AG04449 (cell line): Measurements from ENCODE around the gene PIGL.

Source experiments
- CTCF ChIA-PET: fragments of 350-600 bp; formaldehyde crosslinking; extraction: SDS; loops from one replicate; lab custom pipeline; 2021; ENCODE audit warnings: antibody characterized with exemption; lab: Yijun Ruan, JAX
- POLR2A ChIA-PET: fragments of 400-600, 350-600 bp; formaldehyde crosslinking; extraction: SDS; loops from one replicate; lab custom pipeline; 2020; ENCODE audit warnings: antibody characterized with exemption, inconsistent platforms; lab: Yijun Ruan, JAX
- DNase-seq: peaks from one replicate; pipeline ENCODE4 v3.0.0-alpha.2; 2010; ENCODE audit warnings: low read depth, low spot score
- H3K4me3 ChIP-seq: 2 replicates; pipeline ENCODE4 v1.5.1; 2011; ENCODE audit warnings: low read depth, mild to moderate bottlenecking, control low read depth, low read length
- TF ChIP-seq, protein P1 (sequence below): IDR thresholded peaks from one replicate; pipeline ENCODE4 v1.5.1; 2011; ENCODE audit warnings: mild to moderate bottlenecking, moderate library complexity, low read length, control low read depth, inconsistent platforms; ENCODE audit not compliant: insufficient read depth; ENCODE audit errors: missing control alignments

PIGL gene

DNA sequence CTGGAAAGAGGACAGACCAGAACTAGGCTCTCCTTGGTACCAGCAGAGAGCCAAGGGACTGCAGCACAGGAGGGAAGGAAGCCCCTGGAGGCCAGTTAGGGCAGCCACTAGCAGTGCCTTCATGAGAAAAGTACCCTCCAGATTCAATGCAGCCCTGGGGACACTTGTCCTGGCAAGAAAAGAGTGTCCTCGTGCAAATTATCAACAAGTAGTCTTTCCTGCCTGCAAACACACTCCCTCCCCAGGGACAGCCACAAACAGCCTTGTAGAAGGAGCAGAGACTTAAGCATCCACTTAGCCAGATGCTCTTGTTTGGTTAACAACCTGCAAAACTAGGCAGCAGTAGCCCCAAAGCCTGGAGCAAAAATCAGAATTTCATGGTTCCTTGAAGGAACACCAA, 112.0 kb downstream of the PIGL start:
- ChIA-PET POLR2A (no interaction called here), CTCF (no interaction called here)
- H3K4me3 ChIP-seq, result no peak overlapping the region
- no peak for DNase-seq
- TF ChIP-seq, protein P1, sequence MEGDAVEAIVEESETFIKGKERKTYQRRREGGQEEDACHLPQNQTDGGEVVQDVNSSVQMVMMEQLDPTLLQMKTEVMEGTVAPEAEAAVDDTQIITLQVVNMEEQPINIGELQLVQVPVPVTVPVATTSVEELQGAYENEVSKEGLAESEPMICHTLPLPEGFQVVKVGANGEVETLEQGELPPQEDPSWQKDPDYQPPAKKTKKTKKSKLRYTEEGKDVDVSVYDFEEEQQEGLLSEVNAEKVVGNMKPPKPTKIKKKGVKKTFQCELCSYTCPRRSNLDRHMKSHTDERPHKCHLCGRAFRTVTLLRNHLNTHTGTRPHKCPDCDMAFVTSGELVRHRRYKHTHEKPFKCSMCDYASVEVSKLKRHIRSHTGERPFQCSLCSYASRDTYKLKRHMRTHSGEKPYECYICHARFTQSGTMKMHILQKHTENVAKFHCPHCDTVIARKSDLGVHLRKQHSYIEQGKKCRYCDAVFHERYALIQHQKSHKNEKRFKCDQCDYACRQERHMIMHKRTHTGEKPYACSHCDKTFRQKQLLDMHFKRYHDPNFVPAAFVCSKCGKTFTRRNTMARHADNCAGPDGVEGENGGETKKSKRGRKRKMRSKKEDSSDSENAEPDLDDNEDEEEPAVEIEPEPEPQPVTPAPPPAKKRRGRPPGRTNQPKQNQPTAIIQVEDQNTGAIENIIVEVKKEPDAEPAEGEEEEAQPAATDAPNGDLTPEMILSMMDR, result no peak

GRCh38 chr17:16329519-16330271, 112.7 kb downstream of the PIGL start:
- TF ChIP-seq, protein P1, result no peak
- POLR2A ChIA-PET, result no interaction called here
- CTCF ChIA-PET, result no interaction called here
- DNase-seq, result no peak
- no peak overlapping the region for H3K4me3 ChIP-seq

- no peak for DNase-seq
- H3K4me3 ChIP-seq, result no peak overlapping the region
- ChIA-PET POLR2A (no interaction called here), CTCF (interaction anchor here (0.9 to 1.1 kb wide), 5 partner anchors 11 to 34 kb away, joined by 3 to 4 read pairs (median 3); partner anchors contain the start of gene CENPV)
- TF ChIP-seq, protein P1, result no peak
Observed at GRCh38 chr17:16338391-16338790, 121.4 kb downstream of the PIGL start.

DNA sequence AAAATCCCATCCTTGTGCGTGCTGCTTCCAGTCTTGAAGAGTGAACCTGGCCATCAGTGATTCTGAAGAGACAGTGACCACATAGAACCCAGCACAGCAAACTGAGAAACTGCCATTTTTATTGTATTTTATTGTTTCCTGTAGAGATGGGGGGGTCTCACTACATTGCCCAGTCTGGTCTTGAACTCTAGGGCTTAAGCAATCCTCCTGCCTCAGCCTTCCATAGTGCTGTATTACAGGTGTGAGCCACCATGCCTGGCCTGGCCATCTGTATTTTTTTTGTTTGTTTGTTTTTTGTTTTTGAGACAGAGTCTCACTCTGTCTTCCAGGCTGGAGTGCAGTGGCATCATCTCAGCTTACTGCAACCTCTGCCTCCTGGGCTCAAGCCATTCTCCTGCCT, 122.4 kb downstream of the PIGL start:
- ChIA-PET POLR2A (no interaction called here), CTCF (interaction anchor here (1.3 to 1.5 kb wide), 2 partner anchors 10 to 24 kb away, joined by 3 to 4 read pairs; no protein-coding TSS in a partner anchor)
- DNase-seq, result no peak
- TF ChIP-seq, protein P1, result no peak
- H3K4me3 ChIP-seq, result no peak overlapping the region

GRCh38 chr17:16339959-16340358, 122.9 kb downstream of the PIGL start:
- no peak overlapping the region for H3K4me3 ChIP-seq
- DNase-seq, result no peak
- TF ChIP-seq, protein P1, result no peak
- POLR2A ChIA-PET, result no interaction called here
- CTCF ChIA-PET, result interaction anchor here (1.3 to 3.3 kb wide), 3 partner anchors 10 to 24 kb away, joined by 3 to 25 read pairs (median 4); partner anchors contain the start of gene CENPV

GRCh38 chr17:16342979-16343378, 126.0 kb downstream of the PIGL start:
- CTCF ChIA-PET, result interaction anchor here (3.3 to 3.5 kb wide), 2 partner anchors 10 to 21 kb away, joined by 25 to 31 read pairs; partner anchors contain the start of gene CENPV
- POLR2A ChIA-PET, result no interaction called here
- no peak for DNase-seq
- TF ChIP-seq, protein P1, result no peak
- no peak overlapping the region for H3K4me3 ChIP-seq
